Measurements from ENCODE around the gene SPON1.

SPON1 gene

DNA sequence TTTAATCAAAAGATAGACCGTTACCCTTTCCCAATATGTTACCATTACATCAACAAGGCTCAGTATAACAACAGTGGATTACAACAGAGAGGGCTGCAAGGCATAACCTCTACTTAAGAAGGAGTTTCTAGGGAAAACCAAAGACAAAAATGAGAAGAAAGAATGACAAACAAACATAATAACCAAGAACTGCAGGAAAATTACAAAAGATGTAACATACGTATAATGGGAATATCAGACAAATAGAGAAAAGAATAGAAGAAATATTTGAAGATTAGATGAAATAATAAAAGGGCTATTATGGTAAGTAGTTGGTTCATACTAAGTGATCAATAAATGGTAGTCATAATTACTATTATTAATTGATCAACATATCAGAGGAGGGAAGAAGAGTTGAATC is 39.1 kb downstream of the SPON1 start:
- Histone ChIP-seq H3K9ac (ENCODE audit: low read length) (no peak overlapping the region), H3K4me2 (ENCODE audit: low read length) (no peak overlapping the region), H3K27ac (ENCODE audit: low read depth, low read length, poor library complexity, severe bottlenecking) (no peak overlapping the region), H3F3A (ENCODE audit: insufficient read depth, low read length) (no peaks in the 10 kb centered on the region), H2AFZ (ENCODE audit: low read length) (no peak overlapping the region), H3K4me3 (ENCODE audit: low read depth, low read length, poor library complexity, severe bottlenecking) (no peak overlapping the region), H4K20me1 (ENCODE audit: insufficient read depth, low read length) (no peaks in the 10 kb centered on the region), H3K4me1 (ENCODE audit: insufficient read depth, low read length, severe bottlenecking) (no peaks in the 10 kb centered on the region), H3K27me3 (ENCODE audit: insufficient read depth, low read length) (no peaks in the 10 kb centered on the region), H3K36me3 (ENCODE audit: insufficient read depth, low read length) (no peaks in the 10 kb centered on the region), H3K9me3 (ENCODE audit: low read length) (no peaks in the 10 kb centered on the region), H3K9me2 (ENCODE audit: low read depth, low read length) (no peaks in the 10 kb centered on the region), H3K79me2 (ENCODE audit: insufficient read depth, low read length) (no peaks in the 10 kb centered on the region)
- TF ChIP-seq EZH2 (IDR thresholded peaks at IDR 0.05; ENCODE audit: borderline replicate concordance, low read length) (no peak), CTCF (IDR thresholded peaks at IDR 0.05; ENCODE audit: low read length) (no peak)

GRCh38 chr11:14007566-14007965 is 45.0 kb downstream of the SPON1 start:
- Histone ChIP-seq H3K4me1 (ENCODE audit: insufficient read depth, low read length, severe bottlenecking) (no peaks in the 10 kb centered on the region), H3K79me2 (ENCODE audit: insufficient read depth, low read length) (no peaks in the 10 kb centered on the region), H3K27me3 (ENCODE audit: insufficient read depth, low read length) (no peaks in the 10 kb centered on the region), H3K27ac (ENCODE audit: low read depth, low read length, poor library complexity, severe bottlenecking) (no peak overlapping the region), H3K4me3 (ENCODE audit: low read depth, low read length, poor library complexity, severe bottlenecking) (no peak overlapping the region), H4K20me1 (ENCODE audit: insufficient read depth, low read length) (no peaks in the 10 kb centered on the region), H3K9ac (ENCODE audit: low read length) (no peak overlapping the region), H3K36me3 (ENCODE audit: insufficient read depth, low read length) (no peaks in the 10 kb centered on the region), H3F3A (ENCODE audit: insufficient read depth, low read length) (no peaks in the 10 kb centered on the region), H3K9me2 (ENCODE audit: low read depth, low read length) (no peaks in the 10 kb centered on the region), H3K9me3 (ENCODE audit: low read length) (no peaks in the 10 kb centered on the region), H3K4me2 (ENCODE audit: low read length) (no peak overlapping the region), H2AFZ (ENCODE audit: low read length) (no peak overlapping the region)
- no peak for TF ChIP-seq EZH2 (IDR thresholded peaks at IDR 0.05; ENCODE audit: borderline replicate concordance, low read length)
- no peak for TF ChIP-seq CTCF (IDR thresholded peaks at IDR 0.05; ENCODE audit: low read length)

GRCh38 chr11:14010665-14011064 is 48.1 kb downstream of the SPON1 start:
- TF ChIP-seq CTCF (IDR thresholded peaks at IDR 0.05; ENCODE audit: low read length) (no peak), EZH2 (IDR thresholded peaks at IDR 0.05; ENCODE audit: borderline replicate concordance, low read length) (no peak)
- H3K4me1 ChIP-seq (ENCODE audit: insufficient read depth, low read length, severe bottlenecking): no peaks in the 10 kb centered on the region

More at GRCh38 chr11:14010665-14011064, 48.1 kb downstream of the SPON1 start:
- Histone ChIP-seq H2AFZ (ENCODE audit: low read length) (no peak overlapping the region), H3K79me2 (ENCODE audit: insufficient read depth, low read length) (no peaks in the 10 kb centered on the region), H3K9ac (ENCODE audit: low read length) (no peak overlapping the region), H3K9me3 (ENCODE audit: low read length) (no peaks in the 10 kb centered on the region), H3K27ac (ENCODE audit: low read depth, low read length, poor library complexity, severe bottlenecking) (no peak overlapping the region), H4K20me1 (ENCODE audit: insufficient read depth, low read length) (no peaks in the 10 kb centered on the region), H3F3A (ENCODE audit: insufficient read depth, low read length) (no peaks in the 10 kb centered on the region), H3K36me3 (ENCODE audit: insufficient read depth, low read length) (no peaks in the 10 kb centered on the region), H3K4me2 (ENCODE audit: low read length) (no peak overlapping the region), H3K4me3 (ENCODE audit: low read depth, low read length, poor library complexity, severe bottlenecking) (no peak overlapping the region), H3K27me3 (ENCODE audit: insufficient read depth, low read length) (no peaks in the 10 kb centered on the region), H3K9me2 (ENCODE audit: low read depth, low read length) (no peaks in the 10 kb centered on the region)

All from OCI-LY1 (cell line).